GM12878 (cell line): ENCODE data around the gene EHD1. TPM values are rescaled to one million over a fixed set of nuclear protein-coding genes. Genes with fewer than 3 reads are reported as not detected.

ENCODE experiments used
- ATAC-seq: fragments of 200-7000 bp; cut with Tn5 transposase; 3 replicates; pipeline ENCODE4 v1.9.1; 2020; ENCODE audit warnings: mild to moderate bottlenecking, moderate library complexity
- BruUV-seq: library from RNA; stranded (reverse); fragments of 400-500 nt; replicated peaks from 2 replicates; lab custom pipeline; 2021; lab: Mats Ljungman, UMichigan
- CTCF ChIA-PET: fragments of 300-600 bp; sonication (Branson Sonifier 250); formaldehyde crosslinking; extraction: SDS; loops from one replicate; lab custom pipeline; 2021; ENCODE audit warnings: inconsistent platforms; lab: Yijun Ruan, JAX
- POLR2A ChIA-PET: fragments of 350-600 bp; formaldehyde crosslinking; extraction: SDS; loops from one replicate; lab custom pipeline; 2021; ENCODE audit warnings: inconsistent platforms; lab: Charles Lee
- RAD21 ChIA-PET: fragments of 300-600 bp; sonication (Branson Sonifier 250); formaldehyde crosslinking; loops from one replicate; lab custom pipeline; 2023; ENCODE audit warnings: antibody characterized with exemption; ENCODE audit not compliant: unreplicated experiment; lab: Charles Lee
- SMC1A ChIA-PET: fragments of 300-600 bp; sonication (Branson Sonifier 250); formaldehyde crosslinking; loops from one replicate; lab custom pipeline; 2023; ENCODE audit not compliant: unreplicated experiment, uncharacterized antibody; lab: Charles Lee
- DNase-seq: peaks from one replicate; pipeline ENCODE4 v3.0.0-alpha.2; 2011; ENCODE audit warnings: low read depth, low spot score
- FAIRE-seq: peaks from 3 replicates; lab custom pipeline; 2011; peaks lifted over from hg19 to GRCh38; lab: Jason Lieb, UNC
- H2AFZ ChIP-seq: 2 replicates; pipeline ENCODE4 v1.6.0; 2011; ENCODE audit warnings: low read depth, low read length, control low read depth; ENCODE audit not compliant: control insufficient read depth
- H3K27ac ChIP-seq: 2 replicates; pipeline ENCODE4 v1.5.1; 2011; ENCODE audit warnings: control low read depth; ENCODE audit not compliant: control insufficient read depth, insufficient read depth
- H3K27me3 ChIP-seq, 2 experiments: replicated peaks in 1 of 2; 2 replicates each; pipeline versions ENCODE4 v1.6.0 to v1.6.1; 2011; ENCODE audit warnings: low read length in 1 of 2; ENCODE audit not compliant: control insufficient read depth in 2 of 2, insufficient read depth in 2 of 2
- H3K36me3 ChIP-seq, 2 experiments: 2 replicates each; pipeline ENCODE4 v1.5.1; 2011; ENCODE audit warnings: low read length in 1 of 2; ENCODE audit not compliant: control insufficient read depth in 2 of 2, insufficient read depth in 2 of 2
- H3K4me1 ChIP-seq: 2 replicates; pipeline ENCODE4 v1.6.1; 2011; ENCODE audit warnings: mild to moderate bottlenecking, low read length, moderate library complexity, mixed read lengths; ENCODE audit not compliant: control insufficient read depth, insufficient read depth
- H3K4me2 ChIP-seq: 2 replicates; pipeline ENCODE4 v1.6.0; 2011; ENCODE audit warnings: control low read depth; ENCODE audit not compliant: control insufficient read depth, insufficient read depth
- H3K4me3 ChIP-seq: fragments of 200-600 bp; sonication (generic); 2 replicates; pipeline ENCODE4 v1.5.1; 2016
- H3K79me2 ChIP-seq: 2 replicates; pipeline ENCODE4 v1.6.0; 2011; ENCODE audit warnings: low read length; ENCODE audit not compliant: control insufficient read depth, insufficient read depth
- H3K9ac ChIP-seq: 2 replicates; pipeline ENCODE4 v1.8.0; 2011; ENCODE audit warnings: low read length, control low read depth, mixed read lengths; ENCODE audit not compliant: control insufficient read depth, insufficient read depth
- H3K9me3 ChIP-seq: replicated peaks from 3 replicates; pipeline ENCODE4 v1.5.1; 2011; ENCODE audit warnings: mild to moderate bottlenecking, low read length; ENCODE audit not compliant: control insufficient read depth, insufficient read depth
- H4K20me1 ChIP-seq: 2 replicates; pipeline ENCODE4 v1.6.0; 2011; ENCODE audit not compliant: control insufficient read depth, insufficient read depth
- CHD2 ChIP-seq: IDR thresholded peaks from 2 replicates; pipeline ENCODE4 v1.6.1; 2011; ENCODE audit warnings: low read depth, low read length, improper control_type of control experiment, borderline replicate concordance
- MEF2A ChIP-seq: IDR thresholded peaks from 2 replicates; pipeline ENCODE4 v1.6.1; 2011; ENCODE audit warnings: low read depth, mild to moderate bottlenecking, low read length, moderate library complexity; ENCODE audit not compliant: insufficient read depth
- POLR2A ChIP-seq: IDR thresholded peaks from 2 replicates; pipeline ENCODE4 v1.6.1; 2011; ENCODE audit warnings: low read depth, mild to moderate bottlenecking, low read length
- POLR2AphosphoS5 ChIP-seq: IDR thresholded peaks from 2 replicates; pipeline ENCODE4 v1.6.1; 2011; ENCODE audit warnings: mild to moderate bottlenecking, low read length, inconsistent platforms
- USF2 ChIP-seq: IDR thresholded peaks from 2 replicates; pipeline ENCODE4 v1.6.1; 2011; ENCODE audit warnings: low read depth, low read length, improper control_type of control experiment, borderline replicate concordance
- WGBS: methylation state at CpG from one replicate; pipeline ENCODE4 v1.1.6; 2016; ENCODE audit warnings: low lambda C conversion rate; ENCODE audit not compliant: insufficient replicate concordance, insufficient coverage; ENCODE audit errors: missing lambda C conversion rate; 5-methylcytosine and 5-hydroxymethylcytosine counted together
- in situ Hi-C: fragments of 300-500 bp; cut with MboI; formaldehyde crosslinking; loops from 9 replicates; pipeline ENCODE4 v1.14.3; 2018; ENCODE audit warnings: mixed read lengths
- intact Hi-C: fragments of 100-400 bp; cut with micrococcal nuclease; formaldehyde crosslinking; loops from one replicate; pipeline ENCODE4 v1.14.2; 2022; ENCODE audit not compliant: unreplicated experiment
- polyA plus RNA-seq, 11 experiments: library from polyadenylated mRNA; depleted of rRNA in 4 of 11; unstranded in 6 of 11; stranded (reverse) in 5 of 11; fragments of >200 nt; fragmentation: Nextera tagmentation in 4 of 11; fragmentation: Illumina TruSeq in 1 of 11; extraction: Ambion mirVana in 4 of 11; extraction: Trizol in 1 of 11; gene quantifications; 1 replicate in 1 of 11; 2 replicates in 10 of 11; pipeline versions ENCODE4 v1.2.1 to v1.2.3, GENCODE V29; 2011 to 2016; ENCODE audit warnings: inconsistent platforms in 2 of 11, missing spikeins in 2 of 11, low read depth in 1 of 11
- total RNA-seq, 4 experiments: library from RNA; depleted of rRNA in 3 of 4; stranded (reverse); fragments of >200 nt in 3 of 4; fragmentation: Illumina TruSeq in 1 of 4; extraction: Trizol in 1 of 4; gene quantifications; 2 replicates each; pipeline versions ENCODE4 v1.2.1 to v1.2.3, GENCODE V29; 2013 to 2021
- TF ChIP-seq, protein P1 (sequence below): IDR thresholded peaks from 2 replicates; pipeline ENCODE4 v1.6.1; 2011; ENCODE audit warnings: borderline replicate concordance, low read depth, mild to moderate bottlenecking, moderate library complexity, low read length; ENCODE audit not compliant: insufficient read depth, poor library complexity, severe bottlenecking
- TF ChIP-seq, protein P2 (sequence below): fragments of 450-650 bp; IDR thresholded peaks from 2 replicates; pipeline ENCODE4 v1.6.1; 2016; ENCODE audit warnings: mild to moderate bottlenecking

The EHD1 gene
- total and polyA plus RNA-seq, 10 of the 15 experiments (the other 5 are each of a cell fraction or from before 2014, with no cell fraction given) = 1.0 to 165 (median 66.5) TPM

DNA sequence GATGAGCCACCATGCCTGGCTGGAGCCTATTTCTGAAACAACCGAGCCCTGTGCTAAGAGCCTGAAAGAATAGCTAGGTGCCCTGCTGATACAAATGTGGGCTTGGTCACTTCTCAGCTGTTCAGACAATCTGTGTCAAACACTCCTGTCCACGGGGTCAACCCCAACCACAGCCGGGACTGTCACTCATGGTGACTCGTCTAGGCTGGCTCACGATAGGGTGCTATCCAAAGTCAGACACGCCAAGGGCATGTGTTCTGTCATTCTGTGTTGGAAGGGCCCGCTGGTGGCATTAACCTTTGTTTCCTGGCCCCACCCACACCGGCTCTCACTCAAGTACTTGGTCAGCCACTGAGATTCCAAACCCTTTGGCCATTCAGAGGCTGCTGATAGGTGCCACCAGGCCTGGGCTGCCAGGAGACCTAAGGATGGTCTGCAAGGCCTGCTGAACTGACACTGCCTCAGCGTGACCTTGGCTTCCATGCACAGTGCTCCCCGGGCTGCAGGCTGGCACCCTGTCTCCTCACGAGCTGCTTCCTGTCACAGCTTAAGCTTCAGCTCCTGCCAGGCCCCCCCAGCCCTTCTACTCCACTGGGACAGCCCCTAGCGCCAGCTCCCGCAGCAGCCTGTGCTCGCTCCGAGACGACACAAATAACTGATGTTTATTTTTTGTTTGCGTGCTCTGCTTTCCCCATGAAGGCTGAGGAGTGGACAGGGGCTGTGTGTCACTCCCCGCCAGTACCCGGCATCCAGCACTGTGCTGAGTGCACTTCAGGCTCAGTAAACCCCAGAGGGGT, 19.8 kb downstream of the EHD1 start (continued):
- TF ChIP-seq USF2 (no peak), CHD2 (0 out of 2 replicates have a peak, but pooled peaks have one; percentile 20)
- TF ChIP-seq, protein P1, sequence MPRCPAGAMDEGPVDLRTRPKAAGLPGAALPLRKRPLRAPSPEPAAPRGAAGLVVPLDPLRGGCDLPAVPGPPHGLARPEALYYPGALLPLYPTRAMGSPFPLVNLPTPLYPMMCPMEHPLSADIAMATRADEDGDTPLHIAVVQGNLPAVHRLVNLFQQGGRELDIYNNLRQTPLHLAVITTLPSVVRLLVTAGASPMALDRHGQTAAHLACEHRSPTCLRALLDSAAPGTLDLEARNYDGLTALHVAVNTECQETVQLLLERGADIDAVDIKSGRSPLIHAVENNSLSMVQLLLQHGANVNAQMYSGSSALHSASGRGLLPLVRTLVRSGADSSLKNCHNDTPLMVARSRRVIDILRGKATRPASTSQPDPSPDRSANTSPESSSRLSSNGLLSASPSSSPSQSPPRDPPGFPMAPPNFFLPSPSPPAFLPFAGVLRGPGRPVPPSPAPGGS = peak; percentile 16
- TF ChIP-seq, protein P2, sequence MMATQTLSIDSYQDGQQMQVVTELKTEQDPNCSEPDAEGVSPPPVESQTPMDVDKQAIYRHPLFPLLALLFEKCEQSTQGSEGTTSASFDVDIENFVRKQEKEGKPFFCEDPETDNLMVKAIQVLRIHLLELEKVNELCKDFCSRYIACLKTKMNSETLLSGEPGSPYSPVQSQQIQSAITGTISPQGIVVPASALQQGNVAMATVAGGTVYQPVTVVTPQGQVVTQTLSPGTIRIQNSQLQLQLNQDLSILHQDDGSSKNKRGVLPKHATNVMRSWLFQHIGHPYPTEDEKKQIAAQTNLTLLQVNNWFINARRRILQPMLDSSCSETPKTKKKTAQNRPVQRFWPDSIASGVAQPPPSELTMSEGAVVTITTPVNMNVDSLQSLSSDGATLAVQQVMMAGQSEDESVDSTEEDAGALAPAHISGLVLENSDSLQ = peak; percentile 84

DNA sequence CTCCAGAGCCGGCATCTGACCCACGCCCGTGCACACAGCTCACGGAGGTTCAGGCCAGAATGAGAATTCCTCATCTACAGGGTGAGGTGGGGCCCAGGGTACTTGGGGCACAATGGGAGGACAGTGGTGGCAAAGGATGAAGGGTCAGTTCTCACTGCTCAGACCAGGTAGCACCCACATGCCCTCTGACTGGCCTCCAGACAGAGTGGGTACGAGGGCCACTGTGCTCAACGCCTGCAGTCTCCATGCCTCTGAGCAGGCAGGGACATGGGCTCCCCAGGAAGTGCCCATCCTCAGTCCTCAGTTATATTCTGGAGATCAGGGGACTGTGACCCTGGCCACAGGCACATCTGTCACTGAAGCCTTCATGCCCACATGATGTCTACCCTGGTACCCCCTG, 20.9 kb downstream of the EHD1 start:
- ATAC-seq (no peak), FAIRE-seq (no peak), DNase-seq (no peak)
- H3K27ac ChIP-seq = peak overlapping the region; percentile 32; the same call in 1 of the 2 replicates
- H3K36me3 ChIP-seq = peaks cover 24 to 56% of the 10 kb centered on the region in 2 experiments
- no peaks in the 10 kb centered on the region for H3K27me3 ChIP-seq
- intact Hi-C loops = no loop called here
- WGBS = 94% methylated on average over 6 of the region's 6 CpGs
- peaks cover 58% of the 10 kb centered on the region for H3K79me2 ChIP-seq
- peaks cover 92% of the 10 kb centered on the region for H3K4me1 ChIP-seq
- peak overlapping the region; percentile 40; the same call in 1 of the 2 replicates for H3K4me2 ChIP-seq
- ChIA-PET SMC1A (interaction anchor here (11.6 to 15.0 kb wide), 3 partner anchors 6 to 20 kb away, joined by 226 to 306 read pairs (median 306); partner anchors contain the start of gene EHD1), CTCF (interaction anchor here (14.5 to 28.8 kb wide), 3 partner anchors 6 to 29 kb away, joined by 374 to 1208 read pairs (median 374); partner anchors contain the start of genes CDC42BPG and EHD1), POLR2A (interaction anchor here (0.5 to 24.3 kb wide), 5 partner anchors 8 to 1085 kb away, joined by 3 to 620 read pairs (median 30); partner anchors contain the start of genes CDC42BPG and EHD1), RAD21 (interaction anchor here (1.5 to 15.8 kb wide), 4 partner anchors 7 to 20 kb away, joined by 4 to 316 read pairs (median 138); partner anchors contain the start of genes CDC42BPG and EHD1)
- no peaks in the 10 kb centered on the region for H4K20me1 ChIP-seq
- no peak overlapping the region for H2AFZ ChIP-seq
- no peak overlapping the region for H3K9ac ChIP-seq
- H3K9me3 ChIP-seq = no peaks in the 10 kb centered on the region
- H3K4me3 ChIP-seq = no peak overlapping the region
- in situ Hi-C loops = no loop called here
- no peak for TF ChIP-seq MEF2A
- peak; percentile 60 for TF ChIP-seq POLR2A
- TF ChIP-seq POLR2AphosphoS5 = peak; percentile 79; the same call in 1 of the 2 replicates
- no TSS peak for BruUV-seq
